ENCODE measurements around the gene UBXN7. TPM values are rescaled to one million over a fixed set of nuclear protein-coding genes. Genes with fewer than 3 reads are reported as not detected.

The UBXN7 gene
- total and polyA plus RNA-seq, 3 experiments from 2014 or later = 32.6 to 52.1 (median 51.7) TPM

GRCh38 chr3:196339044-196339443 lies 93.2 kb downstream of the UBXN7 start:
- CTCF ChIA-PET = interaction anchor here (0.7 kb wide), 1 partner anchor 469 kb away, joined by 3 read pairs; no protein-coding TSS in a partner anchor
- Histone ChIP-seq H3K27me3 (ENCODE audit: insufficient read depth, low read length, poor library complexity, severe bottlenecking) (no peaks in the 10 kb centered on the region), H3K36me3 (ENCODE audit: insufficient read depth, low read length) (no peaks in the 10 kb centered on the region), H3K9me3 (ENCODE audit: low read length) (no peaks in the 10 kb centered on the region), H3K27ac (ENCODE audit: low read depth, low read length) (peak overlapping the region; percentile 88), H3K4me3 (ENCODE audit: low read length) (no peak overlapping the region), H3K4me1 (ENCODE audit: insufficient read depth, low read length) (no peaks in the 10 kb centered on the region)
- H3K36me3 Mint-ChIP-seq = no peaks in the 10 kb centered on the region
- H3K9me3 Mint-ChIP-seq = no peaks in the 10 kb centered on the region
- H3K4me1 Mint-ChIP-seq = no peaks in the 10 kb centered on the region
- POLR2A ChIA-PET = no interaction called here
- H3K27ac Mint-ChIP-seq = no peak overlapping the region
- H3K4me3 Mint-ChIP-seq = no peak overlapping the region
- DNase-seq = no peak
- H3K27me3 Mint-ChIP-seq = peaks cover 0 to 1% of the 10 kb centered on the region in 2 donors

GRCh38 chr3:196336319-196337145 lies 95.7 kb downstream of the UBXN7 start:
- POLR2A ChIA-PET = interaction anchor here (0.6 kb wide), 1 partner anchor 72 kb away, joined by 3 read pairs; no protein-coding TSS in a partner anchor
- CTCF ChIA-PET = no interaction called here

GRCh38 chr3:196335503-196335948 lies 96.7 kb downstream of the UBXN7 start:
- no peak for DNase-seq
- ChIA-PET CTCF (no interaction called here), POLR2A (no interaction called here)
- Mint-ChIP-seq H3K4me1 (no peaks in the 10 kb centered on the region), H3K4me3 (no peak overlapping the region), H3K36me3 (no peaks in the 10 kb centered on the region), H3K27ac (no peak overlapping the region), H3K9me3 (no peaks in the 10 kb centered on the region), H3K27me3 (peaks cover under 1 to 3% of the 10 kb centered on the region in 2 donors)
- Histone ChIP-seq H3K27ac (ENCODE audit: low read depth, low read length) (no peak overlapping the region), H3K4me3 (ENCODE audit: low read length) (no peak overlapping the region), H3K27me3 (ENCODE audit: insufficient read depth, low read length, poor library complexity, severe bottlenecking) (no peaks in the 10 kb centered on the region), H3K36me3 (ENCODE audit: insufficient read depth, low read length) (no peaks in the 10 kb centered on the region), H3K9me3 (ENCODE audit: low read length) (no peaks in the 10 kb centered on the region), H3K4me1 (ENCODE audit: insufficient read depth, low read length) (no peaks in the 10 kb centered on the region)

More at GRCh38 chr3:196336319-196337145, 95.7 kb downstream of the UBXN7 start:
- Mint-ChIP-seq H3K4me3 (no peak overlapping the region), H3K27ac (no peak overlapping the region), H3K36me3 (no peaks in the 10 kb centered on the region), H3K27me3 (peaks cover 0 to 3% of the 10 kb centered on the region in 2 donors), H3K9me3 (no peaks in the 10 kb centered on the region), H3K4me1 (no peaks in the 10 kb centered on the region)
- Histone ChIP-seq H3K4me1 (ENCODE audit: insufficient read depth, low read length) (no peaks in the 10 kb centered on the region), H3K4me3 (ENCODE audit: low read length) (no peak overlapping the region), H3K36me3 (ENCODE audit: insufficient read depth, low read length) (no peaks in the 10 kb centered on the region), H3K27me3 (ENCODE audit: insufficient read depth, low read length, poor library complexity, severe bottlenecking) (no peaks in the 10 kb centered on the region), H3K9me3 (ENCODE audit: low read length) (no peaks in the 10 kb centered on the region), H3K27ac (ENCODE audit: low read depth, low read length) (peak overlapping the region; percentile 88)
- no peak for DNase-seq

GRCh38 chr3:196334982-196335381 lies 97.2 kb downstream of the UBXN7 start:
- Mint-ChIP-seq H3K27ac (no peak overlapping the region), H3K4me3 (no peak overlapping the region), H3K4me1 (no peaks in the 10 kb centered on the region), H3K36me3 (no peaks in the 10 kb centered on the region), H3K27me3 (peaks cover 6 to 8% of the 10 kb centered on the region in 2 donors), H3K9me3 (no peaks in the 10 kb centered on the region)
- Histone ChIP-seq H3K27ac (ENCODE audit: low read depth, low read length) (no peak overlapping the region), H3K4me1 (ENCODE audit: insufficient read depth, low read length) (no peaks in the 10 kb centered on the region), H3K27me3 (ENCODE audit: insufficient read depth, low read length, poor library complexity, severe bottlenecking) (no peaks in the 10 kb centered on the region), H3K36me3 (ENCODE audit: insufficient read depth, low read length) (no peaks in the 10 kb centered on the region), H3K9me3 (ENCODE audit: low read length) (no peaks in the 10 kb centered on the region), H3K4me3 (ENCODE audit: low read length) (no peak overlapping the region)
- CTCF ChIA-PET = no interaction called here
- no peak for DNase-seq
- POLR2A ChIA-PET = no interaction called here

GRCh38 chr3:196332168-196332567 lies 100.1 kb downstream of the UBXN7 start:
- no peaks in the 10 kb centered on the region for H3K36me3 Mint-ChIP-seq
- Histone ChIP-seq H3K27me3 (ENCODE audit: insufficient read depth, low read length, poor library complexity, severe bottlenecking) (no peaks in the 10 kb centered on the region), H3K4me1 (ENCODE audit: insufficient read depth, low read length) (no peaks in the 10 kb centered on the region), H3K4me3 (ENCODE audit: low read length) (no peak overlapping the region), H3K9me3 (ENCODE audit: low read length) (no peaks in the 10 kb centered on the region), H3K27ac (ENCODE audit: low read depth, low read length) (no peak overlapping the region), H3K36me3 (ENCODE audit: insufficient read depth, low read length) (no peaks in the 10 kb centered on the region)
- ChIA-PET POLR2A (no interaction called here), CTCF (no interaction called here)
- no peaks in the 10 kb centered on the region for H3K4me1 Mint-ChIP-seq
- H3K27ac Mint-ChIP-seq = no peak overlapping the region
- H3K27me3 Mint-ChIP-seq = peaks cover 6 to 9% of the 10 kb centered on the region in 2 donors
- no peak overlapping the region for H3K4me3 Mint-ChIP-seq
- no peaks in the 10 kb centered on the region for H3K9me3 Mint-ChIP-seq
- no peak for DNase-seq

DNA sequence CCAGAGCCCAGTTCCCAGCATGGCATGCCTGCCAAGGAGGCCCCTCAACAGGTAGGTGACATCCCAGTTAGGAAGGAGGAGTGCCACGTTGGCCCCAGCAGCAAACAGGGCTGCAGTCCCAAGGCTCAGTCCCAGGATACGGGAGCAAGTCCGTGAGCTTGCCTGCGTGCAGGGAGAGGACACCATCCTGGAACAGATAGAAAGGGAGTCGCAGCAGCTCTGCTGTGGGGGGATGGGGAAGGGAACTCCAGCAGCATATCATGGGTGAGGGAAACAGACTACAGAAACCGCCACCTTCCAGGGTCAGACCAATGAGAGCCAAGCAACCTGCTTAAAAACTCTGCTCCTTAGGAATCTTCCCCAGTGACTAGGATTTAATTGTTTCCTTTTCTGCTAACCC lies 104.8 kb downstream of the UBXN7 start:
- Histone ChIP-seq H3K27ac (ENCODE audit: low read depth, low read length) (no peak overlapping the region), H3K27me3 (ENCODE audit: insufficient read depth, low read length, poor library complexity, severe bottlenecking) (no peaks in the 10 kb centered on the region), H3K36me3 (ENCODE audit: insufficient read depth, low read length) (no peaks in the 10 kb centered on the region), H3K9me3 (ENCODE audit: low read length) (no peaks in the 10 kb centered on the region), H3K4me1 (ENCODE audit: insufficient read depth, low read length) (no peaks in the 10 kb centered on the region), H3K4me3 (ENCODE audit: low read length) (no peak overlapping the region)
- CTCF ChIA-PET = no interaction called here
- DNase-seq = no peak
- Mint-ChIP-seq H3K27ac (no peak overlapping the region), H3K4me3 (no peak overlapping the region), H3K36me3 (no peaks in the 10 kb centered on the region), H3K4me1 (no peaks in the 10 kb centered on the region), H3K27me3 (peaks cover 6 to 9% of the 10 kb centered on the region in 2 donors), H3K9me3 (no peaks in the 10 kb centered on the region)
- POLR2A ChIA-PET = no interaction called here

DNA sequence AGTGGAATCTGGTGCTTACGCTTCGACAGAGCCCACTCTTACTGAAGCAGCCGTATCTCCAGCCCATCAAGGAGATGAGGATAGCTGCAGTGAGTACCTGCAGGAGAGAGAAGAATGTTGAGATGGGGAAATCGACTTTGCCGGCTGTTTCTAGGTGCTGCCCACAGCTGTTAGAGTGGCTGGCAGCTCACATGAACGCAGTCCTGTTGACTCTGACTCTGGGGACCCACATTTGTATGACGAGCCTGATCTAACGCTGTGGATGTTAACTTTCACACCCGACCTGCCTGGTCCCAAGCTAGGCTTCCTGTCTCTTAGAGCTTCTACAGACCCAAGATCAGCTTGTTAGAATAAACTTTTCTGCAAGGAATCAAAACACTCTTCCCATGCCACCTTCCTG lies 105.3 kb downstream of the UBXN7 start:
- Histone ChIP-seq H3K4me1 (ENCODE audit: insufficient read depth, low read length) (no peaks in the 10 kb centered on the region), H3K9me3 (ENCODE audit: low read length) (no peaks in the 10 kb centered on the region), H3K27ac (ENCODE audit: low read depth, low read length) (no peak overlapping the region), H3K27me3 (ENCODE audit: insufficient read depth, low read length, poor library complexity, severe bottlenecking) (no peaks in the 10 kb centered on the region), H3K4me3 (ENCODE audit: low read length) (no peak overlapping the region), H3K36me3 (ENCODE audit: insufficient read depth, low read length) (no peaks in the 10 kb centered on the region)
- POLR2A ChIA-PET = no interaction called here
- Mint-ChIP-seq H3K4me1 (no peaks in the 10 kb centered on the region), H3K4me3 (no peak overlapping the region), H3K9me3 (no peaks in the 10 kb centered on the region), H3K36me3 (no peaks in the 10 kb centered on the region), H3K27ac (no peak overlapping the region), H3K27me3 (peaks cover 6 to 9% of the 10 kb centered on the region in 2 donors)
- CTCF ChIA-PET = no interaction called here
- DNase-seq = no peak

GRCh38 chr3:196323691-196324090 lies 108.5 kb downstream of the UBXN7 start:
- H3K9me3 Mint-ChIP-seq = no peaks in the 10 kb centered on the region

More at GRCh38 chr3:196323691-196324090, 108.5 kb downstream of the UBXN7 start:
- CTCF ChIA-PET = no interaction called here
- H3K27ac Mint-ChIP-seq = peak overlapping the region in 1 of 8 donors; percentile 78
- no peaks in the 10 kb centered on the region for H3K9me3 ChIP-seq (ENCODE audit: low read length)
- H3K27ac ChIP-seq (ENCODE audit: low read depth, low read length) = no peak overlapping the region
- H3K36me3 ChIP-seq (ENCODE audit: insufficient read depth, low read length) = no peaks in the 10 kb centered on the region
- no peak overlapping the region for H3K4me3 ChIP-seq (ENCODE audit: low read length)
- H3K4me3 Mint-ChIP-seq = no peak overlapping the region
- H3K27me3 ChIP-seq (ENCODE audit: insufficient read depth, low read length, poor library complexity, severe bottlenecking) = no peaks in the 10 kb centered on the region
- no peaks in the 10 kb centered on the region for H3K4me1 ChIP-seq (ENCODE audit: insufficient read depth, low read length)
- DNase-seq = no peak
- no peaks in the 10 kb centered on the region for H3K36me3 Mint-ChIP-seq
- H3K27me3 Mint-ChIP-seq = peaks cover 0 to 3% of the 10 kb centered on the region in 2 donors
- POLR2A ChIA-PET = no interaction called here
- H3K4me1 Mint-ChIP-seq = peaks cover 0 to 5% (median 0%) of the 10 kb centered on the region in 3 donors
